ENCODE results near the gene ECHS1. TPM values are rescaled to one million over a fixed set of nuclear protein-coding genes. Genes with fewer than 3 reads are reported as not detected.

ECHS1 gene
- total and polyA plus RNA-seq, 9 of the 15 experiments (the other 6 are each of a cell fraction or from before 2014, with no cell fraction given), result 16.6 to 100 (median 68.1) TPM

DNA sequence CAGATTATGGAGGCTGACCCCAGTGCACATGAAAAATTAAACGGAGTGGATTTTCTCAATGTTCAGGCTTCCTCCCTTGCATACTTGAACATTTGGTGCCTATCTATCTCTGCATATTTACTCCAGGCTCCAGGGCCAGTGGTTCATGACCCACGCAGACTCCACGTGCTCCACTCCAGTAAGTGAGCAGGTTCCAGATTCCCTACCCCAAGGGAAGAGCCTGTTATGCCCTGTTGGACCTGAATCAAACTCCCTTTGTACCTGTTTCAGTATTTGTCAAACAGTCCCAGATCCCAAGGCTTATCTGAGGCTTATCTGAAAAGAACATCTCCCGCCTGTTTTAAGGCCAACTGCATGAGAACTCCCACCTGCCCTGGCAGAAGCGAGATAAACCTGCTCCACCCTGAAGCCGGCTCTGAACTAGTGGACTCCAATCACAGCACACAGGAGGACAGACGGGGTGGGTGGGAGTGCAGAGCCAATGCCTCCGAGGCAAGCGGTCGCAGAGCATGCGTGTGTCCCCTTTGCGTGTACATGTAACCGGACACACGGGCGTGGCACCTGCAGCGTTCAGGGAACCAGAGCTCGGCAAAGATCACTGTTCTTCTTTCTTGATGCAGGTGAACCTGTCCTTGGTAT lies 13.1 kb downstream of the ECHS1 start:
- Histone ChIP-seq H3K4me1 (replicated peaks in 1 of 2; ENCODE audit: control insufficient read depth in 2 of 2, insufficient read depth in 2 of 2, low read length in 2 of 2) (peaks cover 15 to 55% of the 10 kb centered on the region in 2 experiments), H3K27ac (ENCODE audit: extremely low read depth, low read depth, low read length) (peak overlapping the region; percentile 53; the same call in 2 of the 3 replicates), H3K79me2 (ENCODE audit: control insufficient read depth, insufficient read depth, low read length) (peaks cover 12% of the 10 kb centered on the region), H3K9me1 (ENCODE audit: control insufficient read depth, insufficient read depth, low read length) (no peaks in the 10 kb centered on the region), H2AFZ (ENCODE audit: low read depth, low read length) (0 out of 2 replicates have a peak overlapping the region, but pooled peaks have one; percentile 60), H3K36me3 (ENCODE audit: control insufficient read depth, insufficient read depth, low read length) (peaks cover 38% of the 10 kb centered on the region; the same call in 1 of the 3 replicates), H3K27me3 (ENCODE audit: control insufficient read depth in 2 of 2, insufficient read depth in 2 of 2, low read length in 2 of 2) (no peaks in the 10 kb centered on the region), H3K9ac (ENCODE audit: insufficient read depth in 1 of 2, low read depth in 2 of 2, low read length in 2 of 2) (no peak overlapping the region; a peak in 2 of 4 replicates), H3K4me3 (no peak overlapping the region), H4K20me1 (replicated peaks; ENCODE audit: control insufficient read depth, insufficient read depth, low read length) (no peaks in the 10 kb centered on the region), H3K9me3 (replicated peaks; ENCODE audit: control insufficient read depth, insufficient read depth, low read depth, low read length) (no peaks in the 10 kb centered on the region), H3K4me2 (ENCODE audit: insufficient read depth, low read length) (peak overlapping the region; percentile 52)
- ChIA-PET POLR2A (interaction anchor here (1.5 to 1.7 kb wide), 3 partner anchors 11 to 17 kb away, joined by 3 to 10 read pairs (median 4); partner anchors contain the start of gene ECHS1), CTCF (ENCODE audit: low intra/inter-chr PET ratio) (no interaction called here)
- 0% methylated on average over 13 of the region's 17 CpGs for WGBS (ENCODE audit: insufficient coverage, low coverage, missing lambda C conversion rate)
- in situ Hi-C loops (cut with MboI), result no loop called here
- DNase-seq (ENCODE audit: extremely low read depth in 1 of 4, low spot score in 3 of 4), result peak in 3 of 4 experiments; percentile 34 to 73 (median 50)
- peak; percentile 19 for ATAC-seq
- intact Hi-C loops (cut with micrococcal nuclease), result loop anchor here (5.0 kb wide), 1 partner anchor 32 kb away; the partner anchor contains the start of gene MTG1
- FAIRE-seq, result peak; percentile 74
- no TSS peak for BruUV-seq (replicated peaks)
- TF ChIP-seq TFAM (CRISPR knock-in tag; conservative IDR thresholded peaks at IDR 0.05), result no peak
- TF ChIP-seq CHD1 (IDR thresholded peaks at IDR 0.05; ENCODE audit: low read length), result no peak
- no peak for TF ChIP-seq MYNN (IDR thresholded peaks at IDR 0.05)
- TF ChIP-seq MYNN (CRISPR knock-in tag; IDR thresholded peaks at IDR 0.05), result no peak
- TF ChIP-seq, protein P1, sequence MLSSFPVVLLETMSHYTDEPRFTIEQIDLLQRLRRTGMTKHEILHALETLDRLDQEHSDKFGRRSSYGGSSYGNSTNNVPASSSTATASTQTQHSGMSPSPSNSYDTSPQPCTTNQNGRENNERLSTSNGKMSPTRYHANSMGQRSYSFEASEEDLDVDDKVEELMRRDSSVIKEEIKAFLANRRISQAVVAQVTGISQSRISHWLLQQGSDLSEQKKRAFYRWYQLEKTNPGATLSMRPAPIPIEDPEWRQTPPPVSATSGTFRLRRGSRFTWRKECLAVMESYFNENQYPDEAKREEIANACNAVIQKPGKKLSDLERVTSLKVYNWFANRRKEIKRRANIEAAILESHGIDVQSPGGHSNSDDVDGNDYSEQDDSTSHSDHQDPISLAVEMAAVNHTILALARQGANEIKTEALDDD (IDR thresholded peaks at IDR 0.05), result no peak
- no peak for TF ChIP-seq GTF2A2 (tag; IDR thresholded peaks at IDR 0.05)
- 0 out of 2 replicates have a peak, but pooled peaks have one; percentile 5 for TF ChIP-seq EGR1 (conservative IDR thresholded peaks at IDR 0.05)
- TF ChIP-seq MAFF (IDR thresholded peaks at IDR 0.05; ENCODE audit: low read length), result no peak
- TF ChIP-seq ATF1 (CRISPR knock-in tag; IDR thresholded peaks at IDR 0.05), result no peak
- no peak for TF ChIP-seq ATF1 (tag; IDR thresholded peaks at IDR 0.05)
- no peak for TF ChIP-seq PRPF4 (IDR thresholded peaks at IDR 0.05; ENCODE audit: insufficient read depth, low read depth, low read length, poor library complexity, severe bottlenecking)
- no peak for TF ChIP-seq SUPT5H (IDR thresholded peaks at IDR 0.05)
- TF ChIP-seq RBM25 (IDR thresholded peaks at IDR 0.05; ENCODE audit: low read depth, low read length, severe bottlenecking), result no peak
- TF ChIP-seq, protein P2, sequence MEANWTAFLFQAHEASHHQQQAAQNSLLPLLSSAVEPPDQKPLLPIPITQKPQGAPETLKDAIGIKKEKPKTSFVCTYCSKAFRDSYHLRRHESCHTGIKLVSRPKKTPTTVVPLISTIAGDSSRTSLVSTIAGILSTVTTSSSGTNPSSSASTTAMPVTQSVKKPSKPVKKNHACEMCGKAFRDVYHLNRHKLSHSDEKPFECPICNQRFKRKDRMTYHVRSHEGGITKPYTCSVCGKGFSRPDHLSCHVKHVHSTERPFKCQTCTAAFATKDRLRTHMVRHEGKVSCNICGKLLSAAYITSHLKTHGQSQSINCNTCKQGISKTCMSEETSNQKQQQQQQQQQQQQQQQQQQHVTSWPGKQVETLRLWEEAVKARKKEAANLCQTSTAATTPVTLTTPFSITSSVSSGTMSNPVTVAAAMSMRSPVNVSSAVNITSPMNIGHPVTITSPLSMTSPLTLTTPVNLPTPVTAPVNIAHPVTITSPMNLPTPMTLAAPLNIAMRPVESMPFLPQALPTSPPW (CRISPR knock-in tag; IDR thresholded peaks at IDR 0.05), result no peak
- TF ChIP-seq BRF1 (IDR thresholded peaks at IDR 0.05; ENCODE audit: borderline replicate concordance, extremely low read depth, insufficient read length), result no peak
- TF ChIP-seq ZBTB9 (CRISPR knock-in tag; IDR thresholded peaks at IDR 0.05), result no peak
- no peak for TF ChIP-seq ZBTB1 (CRISPR knock-in tag; IDR thresholded peaks at IDR 0.05; ENCODE audit: borderline replicate concordance, low read depth)
- no peak for TF ChIP-seq ZFP36 (IDR thresholded peaks at IDR 0.05; ENCODE audit: low read depth, low read length, partially characterized antibody)
- TF ChIP-seq BACH1 (tag; IDR thresholded peaks at IDR 0.05), result no peak
- no peak for TF ChIP-seq SRF (CRISPR knock-in tag; IDR thresholded peaks at IDR 0.05)
